K562 (cell line): ENCODE measurements around the gene ACTN1. TPM values are rescaled to one million over a fixed set of nuclear protein-coding genes. Genes with fewer than 3 reads are reported as not detected.

Experiments
- ATAC-seq: fragments of 200-7000 bp; cut with Tn5 transposase; 3 replicates; pipeline ENCODE4 v1.9.1; 2020; ENCODE audit warnings: moderate library complexity
- BruUV-seq: library from RNA; stranded (reverse); fragments of 400-500 nt; replicated peaks from 2 replicates; lab custom pipeline; 2021; lab: Mats Ljungman, UMichigan
- CTCF ChIA-PET: fragments of 300-600 bp; formaldehyde crosslinking; extraction: SDS; loops from one replicate; lab custom pipeline; 2021; ENCODE audit warnings: low intra/inter-chr PET ratio; lab: Yijun Ruan, JAX
- POLR2A ChIA-PET: fragments of 300-600, 350-650 bp; sonication (Branson Sonifier 250); formaldehyde crosslinking; extraction: SDS; loops from one replicate; lab custom pipeline; 2021; ENCODE audit warnings: antibody characterized with exemption, inconsistent platforms; lab: Yijun Ruan, JAX
- DNase-seq, 4 experiments: peaks; one replicate each; pipeline versions ENCODE4 v3.0.0 to v3.0.0-alpha.2; 2011 to 2018; ENCODE audit warnings: low spot score in 3 of 4, mixed read lengths in 3 of 4; ENCODE audit errors: extremely low read depth in 1 of 4
- FAIRE-seq: peaks from 2 replicates; lab custom pipeline; 2011; peaks lifted over from hg19 to GRCh38; lab: Jason Lieb, UNC
- H2AFZ ChIP-seq: 2 replicates; pipeline ENCODE4 v1.6.0; 2011; ENCODE audit warnings: low read depth, low read length, control low read depth, inconsistent platforms
- H3K27ac ChIP-seq: fragments of 200-600 bp; 3 replicates; pipeline ENCODE4 v1.8.0; 2011; ENCODE audit warnings: low read depth, mild to moderate bottlenecking, control low read depth, inconsistent platforms, low read length, moderate library complexity, mixed read lengths; ENCODE audit errors: extremely low read depth
- H3K27me3 ChIP-seq, 2 experiments: fragments of 300-600 bp in 1 of 2; 2 replicates in 1 of 2; 3 replicates in 1 of 2; pipeline versions ENCODE4 v1.6.0 to v1.8.0; 2011; ENCODE audit warnings: inconsistent platforms in 2 of 2, low read length in 2 of 2, mild to moderate bottlenecking in 1 of 2, mixed read lengths in 1 of 2, moderate library complexity in 1 of 2; ENCODE audit not compliant: control insufficient read depth in 2 of 2, insufficient read depth in 2 of 2
- H3K36me3 ChIP-seq: fragments of 300-600 bp; 3 replicates; pipeline ENCODE4 v1.8.0; 2011; ENCODE audit warnings: mild to moderate bottlenecking, low read length, inconsistent platforms; ENCODE audit not compliant: control insufficient read depth, insufficient read depth
- H3K4me1 ChIP-seq, 2 experiments: fragments of 200-600 bp in 1 of 2; replicated peaks in 1 of 2; 2 replicates in 1 of 2; 3 replicates in 1 of 2; pipeline versions ENCODE4 v1.5.1 to v1.8.0; 2011; ENCODE audit warnings: inconsistent platforms in 2 of 2, low read length in 2 of 2, mild to moderate bottlenecking in 1 of 2, mixed read lengths in 1 of 2, moderate library complexity in 1 of 2; ENCODE audit not compliant: control insufficient read depth in 2 of 2, insufficient read depth in 2 of 2
- H3K4me2 ChIP-seq: 2 replicates; pipeline ENCODE4 v1.6.1; 2011; ENCODE audit warnings: low read length, control low read depth, inconsistent platforms, mixed read lengths; ENCODE audit not compliant: insufficient read depth
- H3K4me3 ChIP-seq: fragments of 200-600 bp; sonication (generic), shearing (Covaris generic); 2 replicates; pipeline ENCODE4 v1.5.1; 2016; ENCODE audit warnings: control low read depth, inconsistent platforms
- H3K79me2 ChIP-seq: fragments of 200-600 bp; 3 replicates; pipeline ENCODE4 v1.8.0; 2011; ENCODE audit warnings: low read length, inconsistent platforms; ENCODE audit not compliant: control insufficient read depth, insufficient read depth
- H3K9ac ChIP-seq, 2 experiments: 2 replicates each; pipeline versions ENCODE4 v1.6.0 to v1.6.1; 2011; ENCODE audit warnings: low read depth in 2 of 2, low read length in 2 of 2, control low read depth in 1 of 2, inconsistent platforms in 1 of 2, mild to moderate bottlenecking in 1 of 2, mixed read lengths in 1 of 2; ENCODE audit not compliant: insufficient read depth in 1 of 2
- H3K9me1 ChIP-seq: one replicate; pipeline ENCODE4 v1.6.0; 2011; ENCODE audit warnings: inconsistent platforms, mild to moderate bottlenecking, low read length, moderate library complexity; ENCODE audit not compliant: control insufficient read depth, insufficient read depth
- H3K9me3 ChIP-seq: replicated peaks from 2 replicates; pipeline ENCODE4 v1.5.1; 2011; ENCODE audit warnings: low read depth, low read length, inconsistent platforms; ENCODE audit not compliant: control insufficient read depth, insufficient read depth
- H4K20me1 ChIP-seq: replicated peaks from 2 replicates; pipeline ENCODE4 v1.6.1; 2011; ENCODE audit warnings: low read length, inconsistent platforms, mixed read lengths; ENCODE audit not compliant: control insufficient read depth, insufficient read depth
- BHLHE40 ChIP-seq: IDR thresholded peaks from 2 replicates; pipeline ENCODE4 v1.6.1; 2011; ENCODE audit warnings: low read length, improper control_type of control experiment
- BMI1 ChIP-seq: fragments of 150-350 bp; IDR thresholded peaks from 2 replicates; pipeline ENCODE4 v1.6.1; 2014; ENCODE audit warnings: low read length
- CEBPG ChIP-seq, 3 experiments: fragments of 200-800 bp in 1 of 3; sonication (Bioruptor generic) in 1 of 3; sonication (generic) in 1 of 3; formaldehyde crosslinking in 1 of 3; IDR thresholded peaks in 2 of 3; conservative IDR thresholded peaks in 1 of 3; 2 replicates each; pipeline versions ENCODE4 v1.6.1 to v1.8.0; 2016 to 2022; ENCODE audit warnings: missing compliant biosample characterization in 2 of 3, missing genetic modification characterization in 2 of 3, mild to moderate bottlenecking in 1 of 3, missing genetic modification reagents in 1 of 3
- CGGBP1 ChIP-seq: fragments of 250-450 bp; sonication (Bioruptor Pico); IDR thresholded peaks from 2 replicates; pipeline ENCODE4 v1.9.0; 2021; ENCODE audit warnings: mild to moderate bottlenecking
- PATZ1 ChIP-seq: fragments of 250-450 bp; sonication (Bioruptor Pico); IDR thresholded peaks from 2 replicates; pipeline ENCODE4 v1.5.0; 2020; ENCODE audit warnings: mild to moderate bottlenecking, borderline replicate concordance
- THAP12 ChIP-seq: fragments of 250-450 bp; sonication (Bioruptor Pico); IDR thresholded peaks from 2 replicates; pipeline ENCODE4 v1.9.0; 2021; ENCODE audit warnings: mild to moderate bottlenecking, inconsistent platforms
- ZFX ChIP-seq: sonication (generic); formaldehyde crosslinking; IDR thresholded peaks from 2 replicates; pipeline ENCODE4 v1.8.0; 2022; ENCODE audit warnings: mild to moderate bottlenecking, missing genetic modification reagents, moderate library complexity
- ZHX1 ChIP-seq: fragments of 150-350 bp; conservative IDR thresholded peaks from 2 replicates; pipeline ENCODE4 v1.6.1; 2014; ENCODE audit warnings: low read length
- WGBS: fragments of 100-300 bp; shearing (Covaris generic); methylation state at CpG from one replicate; pipeline ENCODE4 v1.1.6; 2016; ENCODE audit warnings: low coverage, mixed read lengths; ENCODE audit not compliant: insufficient coverage; ENCODE audit errors: missing lambda C conversion rate; 5-methylcytosine and 5-hydroxymethylcytosine counted together
- in situ Hi-C: fragments of 300-500 bp; cut with MboI; formaldehyde crosslinking; loops from 4 replicates; pipeline ENCODE4 v1.15.0; 2018; ENCODE audit warnings: inconsistent platforms, mixed read lengths
- intact Hi-C: fragments of 100-400 bp; cut with micrococcal nuclease; formaldehyde crosslinking; loops from 2 replicates; pipeline ENCODE4 v1.14.2; 2022
- polyA plus RNA-seq, 8 experiments: library from polyadenylated mRNA; depleted of rRNA in 4 of 8; stranded (reverse) in 5 of 8; unstranded in 3 of 8; fragments of >200 nt; fragmentation: Nextera tagmentation in 2 of 8; fragmentation: Illumina TruSeq in 1 of 8; extraction: Ambion mirVana in 2 of 8; extraction: Trizol in 1 of 8; gene quantifications; 2 replicates each; pipeline versions ENCODE4 v1.2.1 to v1.2.3, GENCODE V29; 2011 to 2014; ENCODE audit warnings: inconsistent platforms in 1 of 8, missing spikeins in 1 of 8
- total RNA-seq, 7 experiments: library from RNA; depleted of rRNA in 6 of 7; stranded (reverse); fragments of >200 nt in 6 of 7; fragmentation: Illumina TruSeq in 2 of 7; extraction: Trizol in 2 of 7; gene quantifications; 2 replicates each; pipeline versions ENCODE4 v1.2.1 to v1.2.3, GENCODE V29; 2011 to 2021; ENCODE audit warnings: low replicate concordance in 1 of 7

Gene ACTN1
- total and polyA plus RNA-seq, 9 of the 15 experiments (the other 6 are each of a cell fraction or from before 2014, with no cell fraction given) = 2.2 to 67.7 (median 34.5) TPM

GRCh38 chr14:68979722-68980451 lies 785 bp upstream of the ACTN1 start (continued):
- no peak for TF ChIP-seq CGGBP1 (CRISPR knock-in tag)
- no peak for TF ChIP-seq BMI1
- TF ChIP-seq PATZ1 (CRISPR knock-in tag) = no peak

GRCh38 chr14:68978172-68978911 lies 760 bp downstream of the ACTN1 start:
- in situ Hi-C loops = no loop called here
- no peak for FAIRE-seq
- no TSS peak for BruUV-seq
- Histone ChIP-seq H2AFZ (peak overlapping the region; percentile 83), H3K36me3 (peaks cover 27% of the 10 kb centered on the region; the same call in 2 of the 3 replicates), H3K9ac (peak overlapping the region; percentile 75 to 96), H3K4me2 (peak overlapping the region; percentile 78), H3K4me1 (peaks cover 18 to 25% of the 10 kb centered on the region in 2 experiments; a peak in 4 of 5 replicates), H3K27ac (peak overlapping the region; percentile 81), H3K9me3 (no peaks in the 10 kb centered on the region), H3K79me2 (peaks cover 48% of the 10 kb centered on the region), H4K20me1 (no peaks in the 10 kb centered on the region; the same call in 1 of the 2 replicates), H3K9me1 (no peaks in the 10 kb centered on the region), H3K4me3 (peak overlapping the region; percentile 85), H3K27me3 (no peaks in the 10 kb centered on the region)
- 0% methylated on average over 15 of the region's 72 CpGs for WGBS
- CTCF ChIA-PET = no interaction called here
- POLR2A ChIA-PET = interaction anchor here (0.6 to 3.8 kb wide), 4 partner anchors 11 to 1530 kb away, joined by 3 to 25 read pairs (median 4); no protein-coding TSS in a partner anchor
- peak; percentile 80 for ATAC-seq
- peak; percentile 70 to 76 (median 70) for DNase-seq
- intact Hi-C loops = loop anchor here (5.0 kb wide), 1 partner anchor 124 kb away; no protein-coding TSS in a partner anchor
- TF ChIP-seq THAP12 (CRISPR knock-in tag) (0 out of 2 replicates have a peak, but pooled peaks have one; percentile 26), ZHX1 (no peak), ZFX (CRISPR knock-in tag) (peak; percentile 65; the same call in 1 of the 2 replicates), BHLHE40 (0 out of 2 replicates have a peak, but pooled peaks have one; percentile 20), CEBPG (CRISPR knock-in tag; IDR thresholded peaks at IDR 0.05) (0 out of 2 replicates have a peak, but pooled peaks have one; percentile 39), CEBPG (tag; conservative IDR thresholded peaks at IDR 0.05 in 1 of 2, IDR thresholded peaks at IDR 0.05 in 1 of 2) (peak; percentile 47 to 61; a peak in 3 of 4 replicates)
